Measurements from ENCODE around the gene MNAT1. TPM values are rescaled to one million over a fixed set of nuclear protein-coding genes. Genes with fewer than 3 reads are reported as not detected.

The MNAT1 gene
- total RNA-seq, 4 donors from 2014 or later, result 4.4 to 69.7 (median 46.9) TPM

DNA sequence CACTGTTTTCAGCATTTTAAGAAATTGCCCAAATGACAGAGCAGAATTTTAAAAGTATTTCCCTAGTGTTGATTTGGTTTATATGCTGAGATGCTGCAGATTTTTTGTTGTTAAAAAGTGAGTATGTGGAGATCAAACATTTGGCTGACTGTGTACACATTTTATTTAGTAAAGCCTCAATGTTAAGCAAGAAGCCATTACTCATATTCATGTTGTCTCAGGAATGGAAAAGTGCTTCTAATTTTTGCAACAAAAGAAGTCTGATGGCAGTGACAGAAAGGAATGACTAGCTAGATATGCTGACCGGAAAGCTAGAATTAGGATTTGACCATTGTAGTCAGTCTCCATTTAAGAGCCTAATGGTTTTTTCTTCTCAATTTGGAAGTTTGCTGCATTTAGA lies 269.0 kb downstream of the MNAT1 start:
- Histone ChIP-seq H3K27me3 (no peaks in the 10 kb centered on the region), H3K27ac (no peak overlapping the region), H3K9me3 (no peaks in the 10 kb centered on the region), H3K4me3 (no peak overlapping the region), H3K4me1 (no peaks in the 10 kb centered on the region), H3K36me3 (no peaks in the 10 kb centered on the region)
- intact Hi-C loops (cut with DNase I; ENCODE audit: low total_unique reads), result no loop called here
- TF ChIP-seq POLR2A (IDR thresholded peaks at IDR 0.05), result no peak
- TF ChIP-seq, protein P1, sequence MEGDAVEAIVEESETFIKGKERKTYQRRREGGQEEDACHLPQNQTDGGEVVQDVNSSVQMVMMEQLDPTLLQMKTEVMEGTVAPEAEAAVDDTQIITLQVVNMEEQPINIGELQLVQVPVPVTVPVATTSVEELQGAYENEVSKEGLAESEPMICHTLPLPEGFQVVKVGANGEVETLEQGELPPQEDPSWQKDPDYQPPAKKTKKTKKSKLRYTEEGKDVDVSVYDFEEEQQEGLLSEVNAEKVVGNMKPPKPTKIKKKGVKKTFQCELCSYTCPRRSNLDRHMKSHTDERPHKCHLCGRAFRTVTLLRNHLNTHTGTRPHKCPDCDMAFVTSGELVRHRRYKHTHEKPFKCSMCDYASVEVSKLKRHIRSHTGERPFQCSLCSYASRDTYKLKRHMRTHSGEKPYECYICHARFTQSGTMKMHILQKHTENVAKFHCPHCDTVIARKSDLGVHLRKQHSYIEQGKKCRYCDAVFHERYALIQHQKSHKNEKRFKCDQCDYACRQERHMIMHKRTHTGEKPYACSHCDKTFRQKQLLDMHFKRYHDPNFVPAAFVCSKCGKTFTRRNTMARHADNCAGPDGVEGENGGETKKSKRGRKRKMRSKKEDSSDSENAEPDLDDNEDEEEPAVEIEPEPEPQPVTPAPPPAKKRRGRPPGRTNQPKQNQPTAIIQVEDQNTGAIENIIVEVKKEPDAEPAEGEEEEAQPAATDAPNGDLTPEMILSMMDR (IDR thresholded peaks at IDR 0.05), result no peak
- no peak for DNase-seq

DNA sequence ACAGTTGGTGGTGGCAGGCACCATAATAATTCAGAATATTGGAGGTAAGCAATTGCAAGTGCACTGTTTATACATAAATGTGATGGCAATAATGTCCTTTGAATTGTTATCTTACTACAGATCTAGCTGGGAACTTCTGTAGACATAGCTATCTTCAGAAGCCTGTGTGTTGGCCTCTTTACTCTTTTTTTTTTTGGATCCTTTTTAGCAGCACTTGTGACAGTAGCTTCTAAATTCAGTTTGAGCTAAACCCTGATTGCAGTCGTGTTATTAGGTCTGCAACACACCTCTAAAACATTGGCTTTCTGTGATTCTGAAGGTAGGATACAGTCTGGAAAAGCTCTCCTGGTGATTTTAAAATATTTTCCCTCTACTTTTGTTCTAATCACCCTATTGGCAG lies 285.0 kb downstream of the MNAT1 start:
- no peaks in the 10 kb centered on the region for H3K36me3 ChIP-seq
- no peaks in the 10 kb centered on the region for H3K9me3 ChIP-seq
- no peaks in the 10 kb centered on the region for H3K27me3 ChIP-seq
- no peak overlapping the region for H3K4me3 ChIP-seq
- H3K4me1 ChIP-seq, result no peaks in the 10 kb centered on the region
- TF ChIP-seq POLR2A (IDR thresholded peaks at IDR 0.05), result no peak
- TF ChIP-seq, protein P1 (IDR thresholded peaks at IDR 0.05), result no peak
- no peak overlapping the region for H3K27ac ChIP-seq
- no peak for DNase-seq
- intact Hi-C loops (cut with DNase I; ENCODE audit: low total_unique reads), result no loop called here

Small RNAs within 50 kb of the gene (small RNA-seq; reads per million reads assigned to genes)
- not detected for gene RNU6-398P

Other genes with a start within 250 kb of the MNAT1 start
- under 1 TPM in 2 of 4 donors, not detected in 2; 0.40 to 0.69 TPM for gene C14orf39, start 248.7 kb upstream of the MNAT1 start, total RNA-seq
- gene SIX6, start 225.6 kb upstream of the MNAT1 start, total RNA-seq, result not detected
- gene SIX1, start 85.3 kb upstream of the MNAT1 start, total RNA-seq, result 1 to 10 TPM in 1 of 4 donors, not detected in 3; 7.1 TPM
- 1 to 10 TPM in 3 of 4 donors, under 1 TPM in 1; 0.26 to 9.7 (median 3.5) TPM for gene SIX4, start 10.4 kb upstream of the MNAT1 start, total RNA-seq
- gene TRMT5, start 246.3 kb downstream of the MNAT1 start, total RNA-seq, result 10 to 100 TPM in 2 of 4 donors, 1 to 10 TPM in 2; 4.4 to 29.4 (median 11.5) TPM
- 10 to 100 TPM in 3 of 4 donors, 1 to 10 TPM in 1; 2.3 to 57.5 (median 34.8) TPM for gene SLC38A6, start 246.5 kb downstream of the MNAT1 start, total RNA-seq